HG03432 (cell line): ENCODE results near the gene TCEA3.

Source experiments
- ATAC-seq: cut with Tn5 transposase; IDR thresholded peaks from one replicate; pipeline ENCODE4 v1.9.1; 2021; ENCODE audit warnings: mild to moderate bottlenecking, moderate library complexity; ENCODE audit not compliant: unreplicated experiment

The TCEA3 gene

DNA sequence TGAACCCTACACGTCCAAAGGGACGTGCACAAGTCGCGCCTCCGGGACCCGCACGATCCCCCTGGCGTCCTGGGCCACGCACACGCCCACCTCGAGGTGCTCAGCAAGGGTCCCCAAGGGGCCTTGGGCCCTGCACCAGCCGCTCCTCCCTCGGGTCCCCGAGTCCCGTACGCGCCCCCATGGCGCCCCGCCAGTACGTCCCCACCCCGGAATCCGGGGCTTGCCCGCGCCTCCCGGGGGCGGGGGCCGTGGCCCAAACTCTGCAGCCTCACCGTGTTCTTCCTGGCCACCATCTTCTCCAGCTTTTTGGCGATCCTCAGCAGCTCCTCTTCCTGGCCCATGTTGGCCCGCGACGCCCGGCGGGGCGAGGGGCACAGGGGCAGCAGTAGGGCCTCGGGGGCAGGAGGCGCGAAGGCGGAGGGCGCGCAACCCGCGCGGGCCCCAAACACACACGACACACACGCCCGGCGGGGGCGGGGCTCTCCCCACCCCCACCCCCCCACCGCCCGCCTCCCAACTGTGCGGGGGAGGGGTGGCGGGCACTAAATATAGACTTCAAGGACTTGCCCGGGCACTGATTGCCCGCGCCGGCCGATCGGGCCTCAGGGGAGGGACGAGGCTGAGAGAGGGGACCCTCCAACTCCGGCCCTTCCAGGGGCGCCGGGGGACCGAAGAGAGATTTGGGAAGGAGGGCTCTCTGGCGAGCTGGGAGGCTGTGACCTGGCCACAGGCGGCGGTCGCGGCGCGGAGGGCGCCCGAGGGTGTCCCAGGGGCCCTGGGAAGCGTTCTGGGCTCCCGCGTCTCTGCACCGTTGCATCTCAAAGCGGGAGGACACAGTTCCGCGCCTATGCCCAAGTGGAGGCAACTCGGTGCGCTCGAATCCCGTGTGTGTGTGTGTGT is at the start of gene TCEA3:
TSS of gene TCEA3 (minus strand) at position 456 of the 900 bp plus-strand sequence. CDS start at position 341, 115 bp downstream.
- ATAC-seq, result no peak

DNA sequence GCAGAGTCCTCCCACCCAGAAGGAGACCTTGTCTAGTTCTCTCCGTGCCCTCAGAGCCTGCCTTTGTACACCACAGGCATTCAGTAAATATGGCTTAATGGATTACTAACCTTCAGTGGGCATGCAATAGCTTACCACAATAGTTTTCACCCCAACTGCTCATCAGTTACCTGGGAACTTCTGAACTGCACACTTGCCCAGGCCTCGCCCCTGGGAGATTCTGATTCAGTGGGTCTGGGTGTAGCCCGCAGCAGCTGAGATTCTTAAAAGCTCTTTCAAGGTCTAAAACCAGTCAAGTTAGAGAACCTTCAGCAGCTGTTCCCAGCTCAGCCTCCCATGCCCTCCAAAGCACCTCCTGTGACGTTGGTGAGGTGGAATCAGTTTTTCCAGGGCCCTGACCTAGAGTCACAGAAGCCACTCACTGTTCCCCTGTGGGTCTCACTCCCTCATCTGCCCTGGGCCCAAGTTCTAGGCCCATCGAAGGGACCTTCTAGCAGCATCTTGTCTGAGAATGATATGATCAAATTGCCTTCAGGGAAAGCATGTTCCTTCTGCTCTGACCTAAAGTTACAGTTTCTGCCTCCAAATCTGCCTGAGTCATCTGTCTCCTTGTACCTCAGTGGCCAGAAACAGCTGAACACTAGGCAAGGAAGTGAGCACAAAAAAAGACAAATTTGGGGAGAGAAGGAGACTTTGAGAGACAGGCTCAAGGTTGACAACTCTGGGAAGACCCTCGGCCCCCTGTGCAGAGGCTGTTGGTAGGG is 48.7 kb upstream of the TCEA3 start:
- no peak for ATAC-seq

DNA sequence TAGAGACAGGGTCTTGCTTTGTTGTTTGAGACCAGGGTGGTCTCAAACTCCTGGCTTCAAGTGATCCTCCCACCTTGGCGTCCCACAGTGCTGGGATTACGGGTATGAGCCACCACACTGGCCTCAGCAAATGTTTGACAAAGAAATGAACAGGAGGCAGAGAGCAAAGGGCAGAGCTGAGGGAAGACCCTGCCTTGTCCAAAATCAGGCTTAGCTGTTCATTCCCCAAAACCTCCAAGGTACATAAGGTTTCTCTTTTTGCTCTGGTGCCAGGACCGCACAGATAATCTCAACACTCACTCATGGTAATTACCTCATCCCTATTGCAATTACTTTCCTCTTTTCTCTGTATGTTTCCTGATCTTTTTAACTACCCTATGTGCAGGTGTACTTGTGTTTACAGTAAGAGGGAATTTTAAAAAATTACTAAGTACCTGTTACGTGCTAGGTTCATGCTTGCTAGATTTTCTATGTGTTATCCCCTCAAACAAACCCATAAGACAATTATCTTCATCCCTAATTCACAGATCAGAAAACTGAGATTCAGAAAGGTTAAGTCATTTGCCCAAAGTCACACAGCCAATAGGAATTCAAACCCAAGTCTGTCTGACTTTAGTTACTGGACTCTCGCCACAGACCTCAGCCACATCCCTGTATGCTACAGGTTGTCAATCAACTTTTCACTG is 47.9 kb upstream of the TCEA3 start:
- no peak for ATAC-seq

- no peak for ATAC-seq
Observed at GRCh38 chr1:23471473-23472075, 47.0 kb upstream of the TCEA3 start.

GRCh38 chr1:23470282-23471070 is 45.9 kb upstream of the TCEA3 start:
- no peak for ATAC-seq

DNA sequence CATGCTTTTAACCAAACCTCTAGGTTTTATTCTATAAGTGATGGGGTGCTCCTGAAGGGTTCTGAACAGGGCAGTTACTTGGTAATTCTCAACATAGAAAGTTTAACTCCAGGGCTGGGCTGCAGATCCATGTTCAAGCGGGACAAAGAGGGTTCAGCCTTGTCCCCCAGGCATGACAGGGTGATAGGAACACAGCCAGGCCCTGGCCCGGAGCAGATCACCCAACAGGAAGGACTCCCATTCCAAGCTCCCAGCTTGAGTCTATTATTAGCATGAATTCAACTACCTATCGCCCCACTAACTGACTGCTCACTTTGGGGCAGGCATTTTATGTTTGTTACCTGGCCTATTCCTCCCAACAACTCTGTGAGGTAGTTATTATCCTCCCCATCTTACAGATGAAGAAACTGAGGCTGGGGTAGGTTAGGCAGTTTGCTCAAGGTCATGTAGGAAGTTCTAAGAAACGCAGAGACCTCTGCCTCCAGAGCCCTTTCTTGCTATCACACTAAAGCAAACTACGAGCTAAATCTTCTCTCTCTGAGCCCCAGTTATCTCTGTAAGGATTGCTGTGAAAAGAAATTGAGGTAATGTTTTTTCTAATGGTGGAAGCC is 44.9 kb upstream of the TCEA3 start:
- ATAC-seq, result no peak

DNA sequence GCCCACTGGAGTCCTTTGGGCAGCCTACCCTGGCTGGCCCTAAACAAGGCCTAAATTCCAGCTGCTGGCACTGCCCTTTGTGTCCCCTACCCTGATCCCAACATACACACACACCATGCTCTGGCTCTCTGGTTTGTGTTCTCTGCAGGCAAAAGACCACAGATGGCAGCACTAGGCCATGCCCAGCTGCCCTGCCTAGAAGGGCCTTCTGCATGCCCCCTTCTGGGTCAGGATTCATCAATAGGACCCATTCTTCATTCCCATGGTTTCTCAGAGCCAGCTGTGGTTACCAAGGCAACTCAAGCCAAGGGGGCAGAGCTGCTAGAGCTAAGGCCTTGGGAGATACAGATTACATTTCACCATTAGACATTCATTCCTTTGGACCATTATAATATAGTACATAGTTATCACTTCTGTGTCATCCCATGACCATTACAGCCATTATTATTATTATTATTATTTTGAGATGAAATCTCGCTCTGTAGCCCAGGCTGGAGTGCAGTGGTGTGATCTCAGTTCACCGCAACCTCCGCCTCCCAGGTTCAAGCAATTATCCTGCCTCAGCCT is 42.0 kb upstream of the TCEA3 start:
- no peak for ATAC-seq

DNA sequence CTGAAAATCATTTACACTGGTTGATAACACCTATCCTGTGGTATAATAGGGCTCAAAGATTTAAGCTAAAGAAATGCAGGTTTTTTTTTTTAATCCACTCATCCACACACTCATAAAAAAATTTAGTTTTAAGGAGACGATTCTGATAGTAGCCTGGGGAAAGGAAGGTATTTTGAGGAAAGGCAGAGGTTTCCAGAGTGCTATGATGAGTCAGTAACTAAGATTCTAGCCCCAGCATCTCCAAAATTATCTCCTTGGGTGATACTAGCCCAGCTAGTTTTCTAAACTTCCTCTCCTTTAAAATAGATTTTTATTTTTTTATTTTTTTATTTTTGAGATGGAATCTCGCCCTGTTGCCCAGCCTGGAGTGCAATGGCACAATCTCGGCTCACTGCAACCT is 38.7 kb upstream of the TCEA3 start:
- no peak for ATAC-seq

DNA sequence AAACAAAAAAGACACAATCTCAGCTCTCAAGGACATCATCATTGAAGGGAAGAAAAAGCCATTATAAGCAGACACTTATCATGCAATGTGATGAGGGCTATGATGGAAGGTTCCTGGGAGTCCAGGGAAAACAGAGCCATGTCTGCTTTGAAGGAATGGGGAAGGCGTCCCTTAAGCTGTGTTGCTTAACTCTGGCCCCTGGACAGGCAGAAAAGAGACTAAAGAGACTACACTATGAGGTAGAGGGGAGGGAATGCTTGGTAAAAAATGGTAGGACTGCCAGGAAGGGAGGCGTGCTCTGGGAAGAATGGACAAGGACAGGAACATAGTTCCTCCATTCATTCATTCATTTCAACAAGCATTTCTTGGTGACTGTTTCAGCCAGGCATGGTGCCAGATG is 38.2 kb upstream of the TCEA3 start:
- no peak for ATAC-seq

GRCh38 chr1:23461050-23461449 is 36.5 kb upstream of the TCEA3 start:
- no peak for ATAC-seq

- no peak for ATAC-seq
Observed at GRCh38 chr1:23460519-23460918, 36.0 kb upstream of the TCEA3 start.

GRCh38 chr1:23459338-23459757 is 34.8 kb upstream of the TCEA3 start:
- ATAC-seq, result no peak

- ATAC-seq, result no peak
Observed at GRCh38 chr1:23456226-23456625, 31.7 kb upstream of the TCEA3 start.

GRCh38 chr1:23453455-23454000 is 29.0 kb upstream of the TCEA3 start:
- no peak for ATAC-seq

DNA sequence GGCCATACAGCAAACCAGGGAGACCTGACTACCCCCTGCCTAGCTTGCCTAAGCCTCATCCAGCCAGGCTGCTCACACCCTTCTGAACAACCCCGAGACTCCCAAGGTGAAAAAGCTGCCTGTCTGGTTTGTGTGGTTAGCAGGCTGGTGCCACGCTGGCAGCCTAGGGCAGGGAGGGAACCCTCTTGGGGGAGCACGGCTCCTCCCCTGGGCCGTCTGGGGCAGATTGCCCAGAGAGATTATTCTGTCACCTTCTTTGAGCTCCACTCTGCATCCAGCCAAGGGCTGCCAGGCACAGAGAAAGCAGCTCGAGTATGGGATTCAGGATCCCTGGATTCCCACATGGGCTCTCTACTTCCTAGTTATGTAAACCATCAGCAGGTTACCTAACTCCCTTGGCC is 27.5 kb upstream of the TCEA3 start:
- ATAC-seq, result no peak

DNA sequence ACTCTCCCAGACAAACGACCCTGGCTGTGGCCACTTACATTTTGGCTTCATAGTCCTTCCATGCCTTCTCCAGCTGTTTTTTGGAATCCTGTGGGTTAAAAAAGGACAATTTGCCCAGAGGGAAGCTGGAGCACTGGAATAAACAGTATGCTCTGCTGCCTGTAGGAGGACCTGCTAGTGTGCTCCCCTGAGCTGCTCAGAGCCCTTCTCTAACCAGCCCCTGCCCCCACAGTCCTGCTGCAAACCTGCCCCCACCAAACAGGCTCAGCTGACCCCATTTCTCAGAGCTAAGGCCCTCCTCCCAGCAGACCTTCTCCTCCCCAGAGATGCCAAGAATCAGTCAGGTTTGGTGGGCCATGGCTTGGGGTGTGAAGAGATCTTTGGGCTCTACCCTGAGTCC is 26.9 kb upstream of the TCEA3 start:
- no peak for ATAC-seq

DNA sequence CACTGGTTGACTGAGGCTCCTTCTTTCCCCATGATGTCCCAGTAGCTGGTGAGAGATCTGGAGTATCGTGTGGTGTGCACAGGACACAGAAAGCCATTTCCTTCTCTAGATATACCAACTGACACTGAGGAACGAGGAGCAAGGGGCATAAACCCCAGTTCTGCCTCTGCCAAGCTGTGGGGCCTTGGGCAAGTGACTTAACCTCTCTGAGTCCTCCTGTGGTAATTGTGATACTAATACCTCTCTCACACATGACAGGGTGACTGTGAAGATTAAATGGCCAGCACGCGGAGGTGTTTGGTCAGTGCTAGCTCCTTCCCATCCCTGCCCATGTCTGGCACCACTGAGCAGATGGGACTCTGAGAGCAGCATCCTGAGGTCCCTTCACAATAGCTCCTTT is 26.3 kb upstream of the TCEA3 start:
- no peak for ATAC-seq

GRCh38 chr1:23449958-23450357 is 25.4 kb upstream of the TCEA3 start:
- ATAC-seq, result no peak

DNA sequence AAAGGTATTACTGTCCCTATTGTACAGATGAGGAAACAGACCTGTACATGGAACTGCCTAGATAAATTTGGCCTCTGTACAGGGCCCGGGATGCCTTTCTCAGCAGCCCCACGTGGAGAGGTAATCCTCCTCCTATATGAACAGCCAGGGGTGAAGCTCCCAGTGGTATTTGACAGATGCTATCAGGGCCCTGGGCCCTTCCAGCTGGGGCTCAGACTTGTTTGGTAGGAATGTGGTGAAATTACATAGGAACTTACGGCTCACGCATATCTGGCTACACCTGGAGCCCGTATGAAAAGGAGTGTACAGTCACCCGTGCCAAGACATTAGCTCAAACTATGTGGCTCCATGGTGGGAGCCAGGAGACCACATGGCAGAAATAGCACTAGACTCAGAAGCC is 24.8 kb upstream of the TCEA3 start:
- ATAC-seq, result no peak
